Heart right ventricle (tissue), 16 donors: ENCODE results near the gene SLC25A41. TPM values are rescaled to one million over a fixed set of nuclear protein-coding genes. Genes with fewer than 3 reads are reported as not detected.

ENCODE experiments used
- ATAC-seq, 8 donors: fragments of 200-7000 bp; cut with Tn5 transposase; one replicate each; pipeline ENCODE4 v1.9.1; 2020; ENCODE audit warnings: mild to moderate bottlenecking in 8 of 8, moderate library complexity in 8 of 8, moderate number of reproducible peaks in 1 of 8
- DNase-seq, 2 donors: peaks; one replicate each; pipeline ENCODE4 v3.0.0-alpha.2; 2020
- H3K27ac ChIP-seq, 10 donors: fragments of 200-600 bp; sonication (generic) in 2 of 10; one replicate each; pipeline versions ENCODE4 v1.5.0 to v1.8.0; 2020 to 2022; ENCODE audit warnings: mild to moderate bottlenecking in 3 of 10
- H3K27me3 ChIP-seq, 7 donors: fragments of 200-600 bp; one replicate each; pipeline ENCODE4 v1.8.0; 2021 to 2022; ENCODE audit warnings: mild to moderate bottlenecking in 2 of 7
- H3K36me3 ChIP-seq, 9 donors: fragments of 200-600 bp; sonication (generic) in 1 of 9; one replicate each; pipeline versions ENCODE4 v1.5.0 to v1.8.0; 2020 to 2022; ENCODE audit warnings: mild to moderate bottlenecking in 2 of 9
- H3K4me1 ChIP-seq, 9 donors: fragments of 200-600 bp; sonication (generic) in 1 of 9; one replicate each; pipeline versions ENCODE4 v1.5.0 to v1.8.0; 2020 to 2022; ENCODE audit warnings: mild to moderate bottlenecking in 4 of 9
- H3K4me3 ChIP-seq, 10 donors: fragments of 200-600 bp; sonication (generic) in 2 of 10; one replicate each; pipeline versions ENCODE4 v1.5.0 to v1.8.0; 2020 to 2022; ENCODE audit warnings: mild to moderate bottlenecking in 7 of 10, moderate library complexity in 2 of 10
- H3K9me3 ChIP-seq, 11 donors: fragments of 200-600 bp in 10 of 11; sonication (generic) in 2 of 11; one replicate each; pipeline versions ENCODE4 v1.5.0 to v1.8.0; 2013 to 2022; ENCODE audit warnings: mild to moderate bottlenecking in 2 of 11, control low read depth in 1 of 11, moderate library complexity in 1 of 11
- WGBS, 2 donors: extraction: QIAGEN DNeasy Blood & Tissue Kit; methylation state at CpG; one replicate each; pipeline ENCODE4 v1.1.7; 2013; ENCODE audit warnings: inconsistent platforms in 1 of 2; 5-methylcytosine and 5-hydroxymethylcytosine counted together
- intact Hi-C, 10 donors: fragments of 100-400 bp; cut with DNase I; formaldehyde crosslinking; loops; one replicate each; pipeline versions ENCODE4 v1.11.1 to v1.14.2; 2022
- polyA plus RNA-seq, 2 donors: library from polyadenylated mRNA; stranded (reverse); fragments of 200-250 nt; gene quantifications; one replicate each; pipeline ENCODE4 v1.2.3, GENCODE V29; 2013
- total RNA-seq, 10 donors: library from RNA; stranded (reverse); fragmentation: NEBNext Ultra II Directional in 3 of 10; extraction: Animal tissue kit (Norgen Biotek cat#: 25700) in 3 of 10; gene quantifications; one replicate each; pipeline versions ENCODE4 v1.2.1 to v1.2.4, GENCODE V29; 2021 to 2023
- TF ChIP-seq, protein P1 (sequence below), 9 donors: fragments of 200-600 bp; sonication (generic) in 2 of 9; IDR thresholded peaks; one replicate each; pipeline versions ENCODE4 v1.5.0 to v1.8.0; 2021 to 2022; ENCODE audit warnings: antibody characterized with exemption in 9 of 9, mild to moderate bottlenecking in 5 of 9, moderate library complexity in 1 of 9
- donor health status: Arrhythmogenic right ventricular cardiomyopathy.
- donor health status: ischemic (EF 13 %, LVEDD 7.1; RV severe dilation, severe dysfunction).
- donor health status: healthy with polysubstance abuse.
- donor health status: DM: no; HTN: yes; CAD: no.
- donor health status: DM: no; HTN: no; CAD: no.
- donor health status: ischemic (EF 25% LVEDD 6.9; RV normal size, moderate dysfunction).
- donor health status: ischemic (EF 25% LVEDD 5.7; RV mildly dilated, moderate dysfunction).
- donor health status: healthy.
- donor health status: DM: yes; HTN: yes; CAD: no.
- donor health status: Ischemic cardiomyopathy.
- donor health status: ischemic (EF 35%, LVEDD 5.7; RV mildly dilated, moderate dysfunction).
- donor health status: nonischemic (EF 11% LVEDD 7.7; RV severe dilation, severe dysfunction).
- donor health status: DM: yes; HTN: yes; CAD: no.
- donor health status: PGD.
- donor health status: ischemic (EF 29% LVEDD 5.4; RV normal size, mild dysfunction).
- donor health status: nonischemic (EF 23%, LVEDD 6.1; RV moderate dilation, normal function).

SLC25A41 gene
- total and polyA plus RNA-seq, 12 donors: 0.17 to 1.7 (median 0.44) TPM; not detected in 4

- no peak overlapping the region for H3K27ac ChIP-seq
- H3K27me3 ChIP-seq: no peaks in the 10 kb centered on the region
- WGBS, 2 donors: 88 to 92% methylated on average over 12 of the region's 12 CpGs
- intact Hi-C loops: no loop called here
- no peak for ATAC-seq
- no peaks in the 10 kb centered on the region for H3K9me3 ChIP-seq
- peaks cover 0 to 19% (median 12%) of the 10 kb centered on the region in 9 donors for H3K4me1 ChIP-seq
- peaks cover 0 to 7% (median 0%) of the 10 kb centered on the region in 9 donors for H3K36me3 ChIP-seq
- TF ChIP-seq, protein P1, sequence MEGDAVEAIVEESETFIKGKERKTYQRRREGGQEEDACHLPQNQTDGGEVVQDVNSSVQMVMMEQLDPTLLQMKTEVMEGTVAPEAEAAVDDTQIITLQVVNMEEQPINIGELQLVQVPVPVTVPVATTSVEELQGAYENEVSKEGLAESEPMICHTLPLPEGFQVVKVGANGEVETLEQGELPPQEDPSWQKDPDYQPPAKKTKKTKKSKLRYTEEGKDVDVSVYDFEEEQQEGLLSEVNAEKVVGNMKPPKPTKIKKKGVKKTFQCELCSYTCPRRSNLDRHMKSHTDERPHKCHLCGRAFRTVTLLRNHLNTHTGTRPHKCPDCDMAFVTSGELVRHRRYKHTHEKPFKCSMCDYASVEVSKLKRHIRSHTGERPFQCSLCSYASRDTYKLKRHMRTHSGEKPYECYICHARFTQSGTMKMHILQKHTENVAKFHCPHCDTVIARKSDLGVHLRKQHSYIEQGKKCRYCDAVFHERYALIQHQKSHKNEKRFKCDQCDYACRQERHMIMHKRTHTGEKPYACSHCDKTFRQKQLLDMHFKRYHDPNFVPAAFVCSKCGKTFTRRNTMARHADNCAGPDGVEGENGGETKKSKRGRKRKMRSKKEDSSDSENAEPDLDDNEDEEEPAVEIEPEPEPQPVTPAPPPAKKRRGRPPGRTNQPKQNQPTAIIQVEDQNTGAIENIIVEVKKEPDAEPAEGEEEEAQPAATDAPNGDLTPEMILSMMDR (IDR thresholded peaks at IDR 0.05): no peak
- no peak overlapping the region for H3K4me3 ChIP-seq
- no peak for DNase-seq
Observed at GRCh38 chr19:6396305-6396704, 37.3 kb downstream of the SLC25A41 start.

DNA sequence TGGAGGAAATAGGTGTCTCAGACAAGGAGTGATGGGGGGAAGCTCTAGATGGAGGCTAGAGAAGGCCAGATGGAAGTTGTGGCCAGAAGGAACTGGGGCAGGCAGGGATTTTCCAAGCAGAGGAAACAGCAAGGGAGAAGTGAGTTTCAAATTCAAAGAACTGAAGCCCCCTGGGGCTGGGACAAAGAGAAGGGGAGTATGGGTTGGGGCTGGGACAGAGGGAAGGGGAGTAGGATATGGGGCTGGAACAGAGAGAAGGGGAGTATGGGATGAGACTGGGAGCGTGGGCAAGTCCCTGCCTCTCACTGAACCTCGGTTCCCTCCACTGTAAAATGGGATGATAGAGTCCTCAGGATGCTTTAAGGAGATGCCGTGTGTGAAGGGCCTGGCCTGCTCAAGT is 38.7 kb downstream of the SLC25A41 start:
- no peak overlapping the region for H3K27ac ChIP-seq
- H3K4me3 ChIP-seq: no peak overlapping the region
- TF ChIP-seq, protein P1 (IDR thresholded peaks at IDR 0.05): no peak
- H3K27me3 ChIP-seq: no peaks in the 10 kb centered on the region
- ATAC-seq (no peak), DNase-seq (no peak)
- no peaks in the 10 kb centered on the region for H3K9me3 ChIP-seq
- intact Hi-C loops: no loop called here
- peaks cover 0 to 21% (median under 1%) of the 10 kb centered on the region in 9 donors for H3K36me3 ChIP-seq
- H3K4me1 ChIP-seq: peaks cover 0 to 19% (median 12%) of the 10 kb centered on the region in 9 donors
- 85 to 88% methylated on average over 3 of the region's 3 CpGs for WGBS, 2 donors

DNA sequence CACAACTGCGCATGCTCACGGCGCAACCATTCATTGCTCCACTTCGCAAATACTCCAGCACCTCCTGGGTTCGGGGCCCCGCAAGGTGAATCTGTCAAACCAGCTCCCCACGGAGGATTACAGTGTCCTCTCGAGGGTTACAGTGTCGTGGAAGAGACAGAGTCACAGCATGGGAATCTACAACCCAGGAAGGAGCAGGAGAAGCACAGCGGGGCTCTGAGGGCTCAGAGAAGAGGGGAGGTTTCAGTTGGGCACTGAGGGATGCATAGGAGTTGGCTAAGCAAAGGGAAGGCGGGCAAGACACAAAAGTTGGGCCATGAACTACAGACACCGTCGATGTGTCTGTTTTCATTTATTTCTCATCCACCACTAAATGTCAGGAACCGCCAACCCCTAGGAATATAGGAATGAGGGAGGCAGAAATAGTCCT is 39.6 kb downstream of the SLC25A41 start:
- H3K4me1 ChIP-seq: peaks cover 0 to 19% (median 12%) of the 10 kb centered on the region in 9 donors
- TF ChIP-seq, protein P1 (IDR thresholded peaks at IDR 0.05): no peak
- no peaks in the 10 kb centered on the region for H3K27me3 ChIP-seq
- no peak for DNase-seq
- peaks cover 0 to 30% (median 7%) of the 10 kb centered on the region in 9 donors for H3K36me3 ChIP-seq
- WGBS, 2 donors: 27% methylated on average over 14 of the region's 14 CpGs
- intact Hi-C loops: loop anchor here in 3 of 10 donors (1.0 to 2.0 kb wide), 3 partner anchors 21 to 31 kb away; partner anchors contain the start of genes ALKBH7 (in 1 of the 3) and KHSRP (in 1 of the 3)
- H3K27ac ChIP-seq: peak overlapping the region; percentile 82 to 98 (median 96)
- H3K9me3 ChIP-seq: no peaks in the 10 kb centered on the region
- peak overlapping the region; percentile 51 to 97 (median 79) for H3K4me3 ChIP-seq
- ATAC-seq: no peak

DNA sequence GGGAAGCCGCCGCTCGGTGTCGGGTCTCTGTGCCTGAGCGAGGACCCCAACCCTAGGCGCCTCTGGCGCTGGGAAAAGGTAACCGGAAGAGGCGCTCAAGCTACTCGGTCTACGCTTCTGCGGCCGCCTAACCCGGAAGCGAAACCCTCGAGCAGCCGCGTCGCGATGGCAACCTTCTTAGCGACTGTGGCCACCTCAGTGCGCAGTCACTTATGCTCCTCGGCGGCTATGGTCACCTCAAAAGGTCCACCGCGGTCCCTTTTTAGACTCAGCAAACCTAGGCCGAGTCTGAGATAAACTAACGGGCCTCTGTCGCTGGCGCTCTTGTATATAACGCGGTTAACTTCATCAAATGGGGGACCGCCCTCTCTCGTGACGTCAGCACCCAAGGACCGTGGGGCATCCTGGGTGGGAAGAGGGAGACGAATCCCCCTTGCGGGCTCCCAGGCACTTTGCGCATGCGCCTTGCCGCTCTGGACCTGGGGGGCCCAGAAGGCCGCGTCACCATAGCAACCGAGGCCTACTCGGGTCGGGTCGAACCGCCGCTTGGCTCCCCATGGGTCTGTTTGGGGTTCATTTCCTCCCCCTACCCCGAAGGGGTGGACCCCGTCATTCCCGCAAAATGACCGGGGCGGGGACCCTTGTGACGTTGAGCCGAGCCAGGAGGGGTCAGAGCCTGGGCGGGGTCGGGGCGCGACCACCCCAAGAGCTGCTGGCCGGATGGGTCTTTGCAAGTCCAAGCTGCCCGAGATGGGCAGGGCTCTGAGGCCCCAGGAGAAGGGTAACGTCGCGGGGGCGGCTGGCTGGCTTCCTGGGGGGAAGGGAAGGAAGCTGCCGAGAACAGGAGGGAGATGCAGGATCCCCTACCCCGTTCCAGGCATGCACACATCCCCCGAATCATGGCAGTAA is 40.2 kb downstream of the SLC25A41 start, which contains the start of gene GTF2F1:
GTF2F1 (minus strand) TSS at position 91 of the 909 bp plus-strand sequence. CDS start 169 bp downstream, outside the sequence.
- WGBS, 2 donors: 0% methylated on average over 69 of the region's 69 CpGs
- peak within 1 kb of the TSS; percentile 82 to 98 (median 96) for H3K27ac ChIP-seq

More for the DNA sequence above, 40.2 kb downstream of the SLC25A41 start, which contains the start of gene GTF2F1:
- peak within 1 kb of the TSS; percentile 51 to 97 (median 79) for H3K4me3 ChIP-seq
- peaks cover 0 to 19% (median 12%) of the 10 kb centered on the region in 9 donors for H3K4me1 ChIP-seq
- ATAC-seq: peak; percentile 93 to 97 (median 95)
- no peaks in the 10 kb centered on the region for H3K27me3 ChIP-seq
- TF ChIP-seq, protein P1 (IDR thresholded peaks at IDR 0.05): peak in 5 of 9 donors; percentile 1 to 45 (median 30)
- peaks cover 0 to 36% (median 12%) of the 10 kb centered on the region in 9 donors for H3K36me3 ChIP-seq
- intact Hi-C loops: loop anchor here in 3 of 10 donors (1.0 to 2.0 kb wide), 3 partner anchors 21 to 32 kb away; partner anchors contain the start of genes ALKBH7 (in 1 of the 3) and KHSRP (in 1 of the 3)
- peak; percentile 96 for DNase-seq
- H3K9me3 ChIP-seq: no peaks in the 10 kb centered on the region
